Osteoblast (primary cell): ENCODE measurements around the gene DRAXIN. TPM values are rescaled to one million over a fixed set of nuclear protein-coding genes. Genes with fewer than 3 reads are reported as not detected.

Source experiments
- DNase-seq: peaks from one replicate; pipeline ENCODE4 v3.0.0; 2011; ENCODE audit warnings: low spot score, mixed read lengths; ENCODE audit not compliant: insufficient read length; ENCODE audit errors: missing footprints
- H2AFZ ChIP-seq: 2 replicates; pipeline ENCODE4 v1.6.0; 2011; ENCODE audit warnings: mild to moderate bottlenecking, low read length
- H3K27ac ChIP-seq: 2 replicates; pipeline ENCODE4 v1.5.1; 2011; ENCODE audit warnings: mild to moderate bottlenecking, low read depth, low read length, moderate library complexity
- H3K27me3 ChIP-seq: 2 replicates; pipeline ENCODE4 v1.6.0; 2012; ENCODE audit warnings: mild to moderate bottlenecking, control low read depth, inconsistent platforms, low read length, moderate library complexity; ENCODE audit not compliant: insufficient read depth
- H3K36me3 ChIP-seq: 2 replicates; pipeline ENCODE4 v1.5.1; 2011; ENCODE audit warnings: mild to moderate bottlenecking, low read length, control low read depth, moderate library complexity; ENCODE audit not compliant: insufficient read depth
- H3K4me1 ChIP-seq: 2 replicates; pipeline ENCODE4 v1.5.1; 2011; ENCODE audit warnings: mild to moderate bottlenecking, low read length, control low read depth, moderate library complexity; ENCODE audit not compliant: insufficient read depth
- H3K4me2 ChIP-seq: 2 replicates; pipeline ENCODE4 v1.6.0; 2011; ENCODE audit warnings: mild to moderate bottlenecking, low read length; ENCODE audit not compliant: insufficient read depth
- H3K4me3 ChIP-seq: fragments of 200-600 bp; sonication (generic); 3 replicates; pipeline ENCODE4 v1.5.1; 2012; ENCODE audit warnings: mild to moderate bottlenecking, low read length, inconsistent platforms; ENCODE audit not compliant: insufficient read depth
- H3K79me2 ChIP-seq: 2 replicates; pipeline ENCODE4 v1.6.0; 2012; ENCODE audit warnings: mild to moderate bottlenecking, low read length, control low read depth, inconsistent platforms; ENCODE audit not compliant: insufficient read depth
- H3K9me3 ChIP-seq: 2 replicates; pipeline ENCODE4 v1.5.1; 2011; ENCODE audit warnings: low read depth, low read length, control low read depth
- H4K20me1 ChIP-seq: 2 replicates; pipeline ENCODE4 v1.6.0; 2012; ENCODE audit warnings: mild to moderate bottlenecking, low read length, control low read depth; ENCODE audit not compliant: insufficient read depth
- total RNA-seq: library from RNA; depleted of rRNA; stranded (reverse); fragments of >200 nt; gene quantifications from 2 replicates; pipeline ENCODE4 v1.2.3, GENCODE V29; 2012
- TF ChIP-seq, protein P1 (sequence below): IDR thresholded peaks from 2 replicates; pipeline ENCODE4 v1.5.1; 2011; ENCODE audit warnings: mild to moderate bottlenecking, low read depth, low read length, moderate library complexity; ENCODE audit errors: extremely low read depth

DRAXIN gene
- total RNA-seq, 1 donor, result under 0.01 TPM

DNA sequence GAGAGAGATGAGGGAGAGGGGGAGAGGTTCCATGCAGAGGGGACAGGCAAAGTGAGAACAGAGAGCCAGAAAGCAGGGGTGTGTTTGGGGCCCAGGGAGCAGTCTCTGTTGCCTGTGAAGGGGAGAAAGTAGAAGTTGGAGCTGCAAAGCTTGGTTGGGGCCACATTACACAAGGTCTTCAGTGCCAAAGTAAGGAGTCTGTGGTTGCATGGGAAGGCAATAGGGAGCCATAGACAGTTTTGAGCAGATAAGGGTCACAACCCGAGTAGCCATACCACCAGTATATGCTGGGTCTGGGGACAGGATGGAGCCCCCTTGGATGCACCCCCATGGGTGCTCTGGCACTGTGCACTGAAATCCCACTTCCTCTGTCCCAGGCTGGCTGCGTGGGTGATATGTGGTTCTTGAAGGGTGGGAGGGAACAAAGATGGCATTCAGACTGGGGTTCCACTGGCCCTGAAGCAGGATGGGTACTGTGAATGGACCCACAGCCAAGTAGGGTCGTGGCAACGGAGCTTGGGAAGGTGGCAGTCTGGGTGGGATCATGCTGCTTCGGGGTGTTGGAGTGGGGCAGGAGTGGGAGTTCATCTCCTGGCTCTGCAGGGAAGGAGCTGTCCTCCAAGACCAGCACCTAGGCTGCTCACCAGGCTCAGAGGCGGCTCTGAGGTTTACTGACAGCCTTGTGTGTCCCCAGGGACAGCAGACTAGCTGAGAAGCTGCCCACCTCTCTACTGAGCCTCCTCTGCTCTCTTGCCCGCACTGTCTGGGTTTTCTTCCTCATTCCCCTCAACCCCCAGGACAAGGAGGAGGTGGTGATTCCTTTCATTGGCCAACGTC is 12.1 kb downstream of the DRAXIN start:
- peak; percentile 51 for DNase-seq
- Histone ChIP-seq H3K4me1 (no peaks in the 10 kb centered on the region), H3K9me3 (no peaks in the 10 kb centered on the region), H3K79me2 (no peaks in the 10 kb centered on the region), H3K4me3 (no peak overlapping the region), H3K27ac (no peak overlapping the region), H2AFZ (no peak overlapping the region), H4K20me1 (no peaks in the 10 kb centered on the region), H3K4me2 (no peak overlapping the region), H3K36me3 (no peaks in the 10 kb centered on the region), H3K27me3 (peaks cover 61% of the 10 kb centered on the region)
- TF ChIP-seq, protein P1, sequence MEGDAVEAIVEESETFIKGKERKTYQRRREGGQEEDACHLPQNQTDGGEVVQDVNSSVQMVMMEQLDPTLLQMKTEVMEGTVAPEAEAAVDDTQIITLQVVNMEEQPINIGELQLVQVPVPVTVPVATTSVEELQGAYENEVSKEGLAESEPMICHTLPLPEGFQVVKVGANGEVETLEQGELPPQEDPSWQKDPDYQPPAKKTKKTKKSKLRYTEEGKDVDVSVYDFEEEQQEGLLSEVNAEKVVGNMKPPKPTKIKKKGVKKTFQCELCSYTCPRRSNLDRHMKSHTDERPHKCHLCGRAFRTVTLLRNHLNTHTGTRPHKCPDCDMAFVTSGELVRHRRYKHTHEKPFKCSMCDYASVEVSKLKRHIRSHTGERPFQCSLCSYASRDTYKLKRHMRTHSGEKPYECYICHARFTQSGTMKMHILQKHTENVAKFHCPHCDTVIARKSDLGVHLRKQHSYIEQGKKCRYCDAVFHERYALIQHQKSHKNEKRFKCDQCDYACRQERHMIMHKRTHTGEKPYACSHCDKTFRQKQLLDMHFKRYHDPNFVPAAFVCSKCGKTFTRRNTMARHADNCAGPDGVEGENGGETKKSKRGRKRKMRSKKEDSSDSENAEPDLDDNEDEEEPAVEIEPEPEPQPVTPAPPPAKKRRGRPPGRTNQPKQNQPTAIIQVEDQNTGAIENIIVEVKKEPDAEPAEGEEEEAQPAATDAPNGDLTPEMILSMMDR, result no peak

DNA sequence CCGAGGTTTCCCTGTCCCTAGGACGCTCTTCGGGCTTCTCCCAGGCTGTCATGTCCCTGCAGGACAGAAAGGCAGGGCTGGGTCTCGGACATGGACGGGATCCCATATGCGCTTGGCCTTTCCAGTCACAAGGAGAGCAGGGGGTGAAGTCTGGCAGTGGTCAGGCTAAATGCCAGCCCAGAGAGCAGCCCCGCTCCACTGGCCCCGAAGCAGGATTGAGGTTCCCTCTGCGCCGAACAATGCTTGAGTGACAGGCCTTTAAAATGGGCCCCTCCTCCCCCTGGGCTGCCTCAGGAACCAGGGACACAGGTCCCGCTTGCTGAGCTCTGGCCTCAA is 12.7 kb downstream of the DRAXIN start:
- Histone ChIP-seq H3K36me3 (no peaks in the 10 kb centered on the region), H3K4me1 (no peaks in the 10 kb centered on the region), H3K79me2 (no peaks in the 10 kb centered on the region), H4K20me1 (no peaks in the 10 kb centered on the region), H3K4me2 (no peak overlapping the region), H2AFZ (no peak overlapping the region), H3K27ac (no peak overlapping the region), H3K27me3 (peaks cover 61% of the 10 kb centered on the region), H3K9me3 (no peaks in the 10 kb centered on the region), H3K4me3 (no peak overlapping the region)
- DNase-seq, result peak; percentile 86
- TF ChIP-seq, protein P1, result no peak

DNA sequence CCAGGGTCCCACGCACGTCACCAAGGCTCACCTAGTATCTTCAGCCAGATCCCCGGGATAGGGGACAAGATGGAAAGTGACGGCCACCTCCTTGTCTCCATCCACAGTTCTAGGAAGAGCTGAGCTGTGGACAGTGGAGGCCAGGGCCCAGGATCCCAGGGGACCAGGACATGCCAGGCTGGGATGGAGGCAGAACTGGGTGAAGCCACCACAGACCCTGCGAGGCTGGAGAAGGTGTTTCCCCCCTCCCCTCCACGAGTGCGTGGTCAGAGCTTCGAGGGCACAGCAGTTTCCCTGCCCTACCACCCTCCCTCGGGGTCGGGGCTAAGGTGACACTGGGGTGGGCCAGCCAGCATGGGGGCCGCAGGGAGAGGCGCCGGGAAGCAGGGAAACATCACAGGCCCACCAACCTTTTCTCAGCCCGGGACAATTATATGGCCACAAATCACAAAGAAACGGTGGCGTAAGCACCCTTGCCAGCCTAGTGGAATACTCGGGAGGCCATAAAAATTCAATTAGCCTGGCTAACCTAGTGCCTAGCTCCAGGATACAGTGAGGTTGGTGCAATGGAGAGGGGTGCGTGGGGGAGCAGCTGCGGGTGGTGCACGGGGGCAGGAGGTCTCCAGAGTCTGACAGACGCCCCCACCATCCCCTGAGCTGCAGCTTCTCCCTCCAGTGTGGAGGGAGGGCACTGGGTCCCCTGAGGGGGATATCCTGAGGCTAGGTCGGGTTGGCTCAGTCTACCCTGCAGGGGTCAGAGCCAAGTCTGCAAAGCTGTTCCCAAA is 13.4 kb downstream of the DRAXIN start:
- no peak overlapping the region for H3K4me2 ChIP-seq
- peaks cover 60% of the 10 kb centered on the region for H3K27me3 ChIP-seq
- TF ChIP-seq, protein P1, result no peak
- H2AFZ ChIP-seq, result no peak overlapping the region
- H3K9me3 ChIP-seq, result no peaks in the 10 kb centered on the region
- H3K4me1 ChIP-seq, result no peaks in the 10 kb centered on the region
- H3K4me3 ChIP-seq, result no peak overlapping the region
- no peaks in the 10 kb centered on the region for H3K36me3 ChIP-seq
- H4K20me1 ChIP-seq, result no peaks in the 10 kb centered on the region
- H3K27ac ChIP-seq, result no peak overlapping the region
- DNase-seq, result peak; percentile 76
- no peaks in the 10 kb centered on the region for H3K79me2 ChIP-seq

DNA sequence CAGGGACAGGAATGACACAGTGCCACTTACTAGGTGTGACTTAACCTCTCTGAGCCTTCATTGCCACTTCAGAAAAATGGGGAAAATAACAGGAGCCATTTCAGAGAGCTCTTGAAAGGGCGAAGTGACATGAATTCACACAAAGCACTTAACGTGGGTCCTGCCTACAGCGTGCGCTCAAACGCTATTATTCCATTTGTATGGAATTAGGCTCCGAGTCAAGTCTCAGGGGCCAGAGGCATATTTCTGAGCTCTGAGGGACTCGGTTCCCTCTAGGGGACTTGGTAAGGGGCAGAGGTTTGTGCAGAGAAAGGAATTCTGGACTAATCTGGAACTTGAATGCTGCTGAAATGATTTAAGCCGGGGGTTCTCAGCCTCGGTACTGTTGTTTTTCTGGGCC is 14.1 kb downstream of the DRAXIN start:
- Histone ChIP-seq H3K79me2 (no peaks in the 10 kb centered on the region), H3K4me3 (no peak overlapping the region), H3K27me3 (peaks cover 57% of the 10 kb centered on the region), H3K4me1 (no peaks in the 10 kb centered on the region), H3K9me3 (no peaks in the 10 kb centered on the region), H3K4me2 (no peak overlapping the region), H2AFZ (no peak overlapping the region), H3K36me3 (no peaks in the 10 kb centered on the region), H3K27ac (no peak overlapping the region), H4K20me1 (no peaks in the 10 kb centered on the region)
- DNase-seq, result peak; percentile 68
- TF ChIP-seq, protein P1, result no peak
